Central memory CD4-positive, alpha-beta T cell (primary cell): ENCODE results near the gene UNC79.

Source experiments
- DNase-seq: peaks from one replicate; pipeline ENCODE4 v3.0.0; 2022

UNC79 gene

DNA sequence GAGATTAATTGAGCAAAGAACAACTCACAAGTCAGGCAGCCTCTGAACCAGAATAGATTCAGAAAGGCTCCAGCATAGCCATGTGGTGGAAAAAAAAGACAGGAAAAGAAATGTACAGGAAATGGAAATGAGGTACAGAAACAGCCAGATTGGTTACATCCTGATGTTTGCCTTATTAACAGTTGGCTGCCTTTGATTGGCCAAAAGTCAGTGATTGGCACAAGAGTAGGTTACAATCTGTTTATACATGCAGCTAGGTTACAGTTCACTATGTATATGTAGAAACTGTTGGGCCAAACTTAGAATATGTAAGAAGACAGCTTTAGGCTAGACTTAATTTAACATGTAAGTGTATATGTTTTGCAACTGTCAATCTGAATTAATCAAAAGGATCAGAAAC, 118.9 kb downstream of the UNC79 start:
- DNase-seq, result no peak

DNA sequence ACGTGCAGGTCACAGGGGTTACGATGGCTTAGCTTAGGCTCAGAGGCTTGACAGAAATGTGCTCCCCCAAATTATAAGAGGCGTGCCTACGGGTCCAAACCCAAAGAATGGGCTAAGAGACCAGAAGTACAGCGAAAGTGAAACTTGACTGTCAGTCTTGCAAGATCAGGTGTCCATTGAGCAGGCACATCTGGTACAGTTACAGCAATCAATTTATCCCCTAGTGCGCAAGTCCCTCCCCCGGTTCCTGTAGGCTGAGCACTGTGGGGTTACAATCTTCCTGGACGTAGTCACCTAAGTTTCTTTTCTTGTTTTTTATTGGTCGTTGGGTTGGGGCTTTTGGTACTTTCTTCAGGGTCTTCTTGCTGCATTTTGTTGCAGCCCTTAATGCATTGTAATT, 134.2 kb downstream of the UNC79 start:
- no peak for DNase-seq

DNA sequence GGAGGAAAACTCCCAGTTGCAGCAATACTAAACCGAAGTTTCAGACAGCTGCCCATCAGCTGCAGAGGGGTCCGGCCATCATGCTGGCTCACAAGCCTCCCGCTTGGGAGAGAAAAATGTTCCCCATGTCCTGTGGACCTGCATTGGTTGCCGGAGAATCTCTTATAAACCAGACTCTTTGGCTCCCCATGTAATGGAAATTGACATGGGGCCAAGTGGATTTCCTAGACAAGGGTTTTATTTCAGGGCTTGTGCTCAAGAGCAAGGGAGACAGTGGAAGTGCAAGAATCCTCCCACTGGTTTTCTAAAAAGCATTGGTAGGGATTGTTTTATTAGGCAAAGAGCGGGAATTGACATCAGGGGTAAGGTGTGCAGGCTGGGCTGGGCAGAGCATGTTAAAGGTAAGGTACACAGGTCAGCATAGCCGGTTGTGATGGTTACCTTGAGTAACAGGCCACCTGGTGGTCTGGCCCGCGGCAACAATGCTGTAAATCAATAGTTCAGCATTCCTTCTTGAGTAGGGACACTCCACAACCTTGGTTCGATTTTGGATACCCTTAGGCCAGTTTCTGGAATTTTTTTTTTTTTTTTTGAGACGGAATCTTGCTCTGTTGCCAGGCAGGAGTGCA, 135.4 kb downstream of the UNC79 start:
- DNase-seq, result no peak

DNA sequence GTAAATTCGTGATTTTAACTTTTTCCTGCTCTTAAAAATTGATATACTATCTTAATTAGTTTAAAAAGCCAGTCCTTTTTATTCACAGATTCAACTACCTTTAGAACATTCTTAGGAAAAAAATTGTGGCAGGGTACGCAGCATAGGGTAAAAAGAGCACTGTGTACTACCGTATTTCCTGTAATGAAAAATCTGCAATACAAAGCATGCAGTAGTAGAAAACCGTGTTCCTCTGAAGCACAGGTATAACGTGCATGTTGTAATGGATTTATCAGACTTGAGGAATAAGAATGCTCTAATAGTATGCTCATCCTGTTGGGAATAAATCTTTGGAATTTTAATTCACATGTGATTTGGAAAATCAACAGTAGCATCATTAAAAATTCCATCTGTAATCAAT, 140.5 kb downstream of the UNC79 start:
- no peak for DNase-seq

DNA sequence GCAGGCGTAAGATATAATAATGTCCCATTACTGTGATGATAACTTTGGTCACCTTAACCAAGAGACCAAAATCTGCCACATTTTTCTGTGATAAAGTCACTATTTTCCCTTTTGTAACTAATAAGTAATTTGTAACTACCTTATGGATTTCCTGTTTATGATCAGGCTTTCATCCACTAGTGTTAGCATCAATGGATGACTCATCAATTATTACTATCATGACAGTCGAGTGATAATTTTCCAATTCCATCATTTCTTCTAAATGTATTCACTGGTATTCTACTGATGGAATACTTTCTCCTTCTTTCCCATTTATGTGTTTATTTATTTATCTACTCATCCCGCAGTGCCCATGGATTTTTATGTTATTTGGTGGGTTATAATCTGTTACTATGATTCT, 148.4 kb downstream of the UNC79 start:
- DNase-seq, result no peak

DNA sequence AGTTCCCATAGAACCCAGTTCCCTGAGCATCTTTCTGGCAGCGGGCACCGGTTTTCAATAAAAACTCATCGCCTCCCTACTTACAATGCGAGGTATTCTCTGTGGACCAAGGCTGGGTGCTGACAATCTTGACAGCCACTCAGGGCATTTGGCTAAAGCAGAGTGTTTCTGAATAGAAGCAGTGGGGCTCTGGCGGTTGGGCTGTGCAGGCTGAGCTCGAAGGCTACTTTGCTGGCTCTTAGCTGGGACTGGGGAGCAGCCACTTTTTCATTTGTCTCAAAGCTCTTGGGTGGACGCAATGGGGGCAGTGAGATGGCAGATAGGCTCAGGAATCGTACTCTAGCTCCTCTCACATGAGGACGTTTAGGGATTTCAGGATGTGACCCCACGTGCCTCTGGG, 151.8 kb downstream of the UNC79 start:
- no peak for DNase-seq

DNA sequence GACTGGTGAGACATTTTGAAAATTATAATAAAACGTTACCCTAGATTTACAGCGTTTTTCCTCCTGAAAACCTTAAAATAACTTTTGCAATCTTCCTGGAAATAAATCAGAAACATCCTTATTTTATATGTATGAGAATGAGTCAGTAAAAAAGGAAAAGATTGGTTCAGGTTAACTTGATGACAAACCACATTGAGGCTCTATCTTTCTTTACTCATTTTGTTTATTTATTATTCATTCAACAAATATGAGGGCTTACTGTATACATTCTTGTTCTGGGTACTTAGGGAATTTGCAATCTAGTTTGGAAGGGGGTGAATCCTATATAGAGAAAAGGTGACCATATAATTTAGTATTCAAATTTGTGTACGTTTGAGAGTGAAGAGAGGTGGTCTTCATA, 156.6 kb downstream of the UNC79 start:
- no peak for DNase-seq

DNA sequence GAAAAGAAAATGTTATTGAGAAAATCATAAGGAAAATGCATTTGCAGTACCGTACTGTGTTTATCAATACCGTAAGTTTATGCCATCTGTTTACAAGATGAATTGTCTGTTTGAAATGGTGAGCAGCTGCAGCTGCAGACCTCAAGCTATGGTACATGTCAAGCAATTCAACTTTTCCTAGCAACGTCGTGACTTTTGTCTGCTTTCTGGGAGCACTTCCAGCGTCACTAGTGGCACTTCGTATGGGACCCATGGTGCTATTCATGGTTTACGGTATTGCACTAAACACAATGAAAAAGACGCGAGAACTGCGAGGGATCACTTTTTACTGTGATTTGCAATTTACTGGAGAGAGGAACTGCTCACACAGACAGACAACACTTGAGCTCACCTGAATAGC, 160.8 kb downstream of the UNC79 start:
- DNase-seq, result no peak

DNA sequence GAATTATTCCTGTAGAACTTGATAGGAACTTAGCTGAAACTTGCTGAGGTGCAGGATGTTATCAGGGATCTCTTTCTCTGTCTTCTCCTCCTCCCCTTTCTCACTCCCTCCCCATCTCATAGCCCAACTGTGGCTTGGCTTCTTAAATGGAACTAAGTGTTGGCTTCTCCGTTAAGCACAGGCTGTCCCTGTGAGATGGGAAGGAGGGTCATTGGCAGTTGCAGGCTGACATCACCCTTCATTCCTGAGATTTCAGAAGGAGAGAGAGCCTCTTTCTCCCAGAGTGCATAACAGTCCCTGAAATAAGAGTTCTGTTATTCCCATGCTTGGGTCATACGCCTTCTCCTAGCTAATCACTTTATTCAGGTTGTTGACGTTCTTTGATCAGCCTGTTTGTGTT, 162.0 kb downstream of the UNC79 start:
- DNase-seq, result no peak

DNA sequence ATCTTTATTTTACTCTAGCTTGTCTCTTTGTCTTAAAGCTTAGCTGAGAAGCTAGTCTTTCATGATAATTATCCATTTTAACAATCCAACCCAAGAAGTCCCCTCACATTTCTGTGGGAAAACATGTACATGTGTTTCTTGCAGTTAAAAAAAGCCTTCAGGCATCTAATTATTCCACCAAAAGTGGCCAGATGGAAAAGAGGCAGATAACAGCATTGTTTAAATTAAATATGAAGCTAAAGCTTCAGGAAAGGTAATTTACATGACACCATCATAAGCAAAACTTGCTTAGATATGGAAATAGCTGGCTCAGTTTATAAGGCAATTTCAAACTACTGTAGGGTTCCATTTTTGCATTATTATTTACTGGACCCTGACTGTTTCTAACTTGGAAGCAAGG, 175.4 kb downstream of the UNC79 start:
- DNase-seq, result no peak

DNA sequence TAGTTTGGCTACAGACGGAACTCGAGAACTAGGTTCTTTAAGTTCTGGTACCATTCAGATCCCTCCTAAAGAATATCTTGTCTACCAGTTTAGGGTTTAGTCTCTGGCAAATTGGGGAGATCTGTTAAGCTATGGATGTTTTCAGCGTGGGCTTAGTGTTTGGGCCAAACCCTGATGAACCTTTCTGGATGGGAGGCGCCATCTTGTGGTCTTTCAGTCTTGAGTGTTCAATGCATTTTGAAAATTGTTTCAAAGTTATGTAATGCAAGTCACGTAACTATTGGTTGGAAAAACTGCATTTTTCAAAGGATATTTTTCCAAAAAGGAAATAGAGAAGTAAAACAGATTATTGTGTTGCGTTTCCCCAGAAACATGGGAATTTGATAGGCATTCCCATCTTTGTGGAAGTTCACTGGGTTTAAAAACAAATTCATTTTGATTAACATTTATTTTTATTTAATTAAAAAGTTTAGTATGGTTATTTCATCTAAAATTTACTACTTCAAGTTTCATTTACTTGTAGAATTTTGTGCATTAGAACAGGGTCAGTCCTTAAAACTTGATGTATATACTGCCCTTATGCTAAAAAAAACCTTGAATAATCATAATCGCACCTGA, 188.5 kb downstream of the UNC79 start:
- no peak for DNase-seq

DNA sequence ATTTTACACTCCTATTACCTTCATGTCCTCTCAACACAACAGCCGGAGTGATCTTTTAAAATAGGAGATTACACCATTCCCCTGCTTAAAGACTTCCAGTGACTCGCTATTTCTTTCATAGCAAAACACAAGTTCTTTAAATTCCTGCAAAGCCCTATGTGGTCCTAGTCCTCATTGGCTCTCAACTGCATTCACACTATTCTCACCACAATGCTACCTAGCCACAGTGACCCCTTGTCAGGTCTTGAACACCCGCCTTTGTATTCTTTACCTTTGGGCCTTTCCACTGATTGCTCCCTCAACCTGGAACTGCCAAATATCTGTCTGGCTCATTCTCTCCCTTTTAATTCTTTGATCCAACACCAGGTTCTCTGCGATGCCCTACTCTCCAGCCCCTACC, 197.3 kb downstream of the UNC79 start:
- DNase-seq, result no peak

DNA sequence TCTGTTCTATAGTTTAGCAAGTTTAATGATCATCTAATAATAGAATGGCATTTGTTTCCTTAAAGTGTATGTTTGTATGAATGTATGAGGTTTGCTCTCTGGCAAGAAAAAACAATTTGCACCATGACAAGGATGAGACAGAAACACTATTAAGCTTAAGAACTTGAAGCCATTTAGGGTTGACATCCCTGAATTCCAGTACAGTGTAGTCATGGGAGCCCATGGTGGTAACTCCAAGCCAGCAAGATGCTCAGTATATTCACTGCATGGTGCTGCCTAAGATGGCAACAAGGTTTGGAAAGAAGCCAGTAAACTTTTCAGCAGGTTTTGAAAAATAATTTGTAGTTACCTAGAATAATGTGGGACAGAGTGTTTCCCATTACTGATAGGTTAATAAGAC, 198.9 kb downstream of the UNC79 start:
- no peak for DNase-seq

DNA sequence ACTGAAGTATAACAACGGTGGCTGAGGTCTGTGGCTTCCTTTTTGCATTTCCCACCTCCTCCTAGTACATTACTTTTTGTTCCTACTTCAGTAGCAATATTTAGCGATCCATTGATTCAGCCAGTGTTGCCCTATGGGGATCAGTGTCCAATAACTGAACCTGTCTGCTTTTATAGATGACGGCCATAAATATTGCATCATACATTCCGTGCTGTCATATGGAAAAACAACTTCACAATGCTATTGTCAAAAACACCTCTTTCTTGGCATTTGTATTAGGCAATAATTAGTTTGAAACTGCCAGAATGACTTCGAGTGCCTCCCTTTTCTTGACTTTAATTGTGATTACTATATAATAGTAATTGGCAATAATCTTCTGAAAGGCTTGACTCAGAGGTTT, 208.1 kb downstream of the UNC79 start:
- DNase-seq, result no peak

DNA sequence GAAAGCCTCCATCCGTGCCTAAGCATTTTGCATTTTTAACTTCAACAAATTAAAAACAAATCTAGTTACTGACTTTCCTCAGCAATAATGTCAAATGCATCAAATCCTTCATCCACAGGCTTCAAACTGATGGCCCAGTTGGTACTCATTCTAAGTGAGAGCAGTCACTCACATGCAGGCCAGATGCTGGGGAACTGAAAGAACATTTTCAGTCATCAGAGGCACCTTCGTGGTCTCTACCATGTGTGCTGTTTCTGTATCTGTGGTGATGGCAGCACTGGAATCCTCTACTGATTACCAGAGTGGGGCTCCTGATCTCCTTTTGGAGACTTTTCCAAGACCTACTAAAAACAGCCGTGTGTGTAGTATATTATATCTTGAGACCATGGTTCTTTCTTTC, 212.4 kb downstream of the UNC79 start:
- no peak for DNase-seq

DNA sequence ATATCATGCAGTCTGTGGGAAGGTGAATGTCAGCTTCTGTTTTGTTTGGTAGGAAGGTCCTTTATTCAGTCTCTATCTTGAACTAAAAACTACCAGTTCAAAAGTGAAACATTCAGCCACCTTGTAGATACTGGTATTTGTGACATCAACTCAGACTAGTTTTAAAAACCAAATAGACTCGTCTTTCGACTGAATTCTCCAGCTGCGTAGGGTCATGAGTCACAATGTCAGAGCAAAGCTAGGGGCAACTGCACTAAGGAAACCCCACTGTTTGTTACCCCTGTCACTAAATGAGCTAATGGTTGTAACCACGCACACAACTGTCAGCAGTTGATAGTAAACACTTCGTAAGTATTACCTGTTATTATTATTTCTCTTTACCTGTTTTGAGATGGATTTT, 212.9 kb downstream of the UNC79 start:
- no peak for DNase-seq

DNA sequence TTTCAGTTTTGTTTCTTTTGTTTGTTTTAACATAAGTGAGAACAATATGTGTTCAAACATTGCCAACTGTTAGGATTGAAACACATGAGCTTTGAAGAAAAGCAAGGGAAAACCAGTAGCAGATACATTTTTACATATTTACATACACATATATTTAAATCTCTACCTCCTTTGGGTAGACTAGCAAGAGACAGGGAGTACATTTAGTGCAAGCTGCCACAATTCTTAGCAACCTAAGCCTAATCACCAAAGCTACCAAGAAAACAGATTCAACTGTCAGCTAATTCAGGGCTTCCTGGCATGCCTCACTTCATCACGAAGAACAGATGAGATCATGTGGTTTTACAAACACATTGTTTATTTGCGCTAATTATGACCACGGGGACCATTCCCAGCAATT, 214.5 kb downstream of the UNC79 start:
- DNase-seq, result no peak

DNA sequence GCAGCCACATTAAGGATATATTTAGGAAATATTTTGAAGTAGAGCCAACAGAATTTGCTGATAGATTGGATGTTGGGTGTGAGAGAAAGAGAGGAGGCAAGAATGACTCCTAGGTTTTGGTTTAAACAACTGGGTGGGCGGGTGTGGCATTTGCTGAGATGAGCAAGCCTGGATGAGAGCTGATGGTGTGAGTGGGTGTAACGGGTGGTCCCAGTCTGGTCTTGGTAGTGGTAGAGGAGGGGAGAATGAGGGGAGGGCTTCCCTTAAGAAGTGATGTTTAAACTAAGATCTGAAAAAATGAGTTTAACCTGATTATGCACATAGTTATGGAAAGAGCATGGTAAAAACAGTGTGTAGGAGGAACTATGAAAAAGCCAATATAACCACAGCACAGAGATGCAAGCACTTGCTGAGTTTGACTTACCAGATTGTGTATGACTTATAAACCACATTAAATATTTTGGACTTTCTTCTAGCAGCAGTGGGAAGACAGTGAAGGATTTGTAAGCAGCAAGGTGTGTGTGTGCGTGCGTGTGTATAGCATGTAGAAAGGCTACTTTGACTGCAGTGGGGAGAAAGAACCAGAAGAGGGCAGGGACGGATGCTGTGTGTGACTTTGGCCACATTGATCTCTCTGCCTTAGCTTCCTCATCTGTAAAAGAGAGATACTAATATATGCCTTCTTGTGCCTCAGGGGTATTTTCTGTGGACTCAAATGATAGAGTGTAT, 217.9 kb downstream of the UNC79 start:
- no peak for DNase-seq

DNA sequence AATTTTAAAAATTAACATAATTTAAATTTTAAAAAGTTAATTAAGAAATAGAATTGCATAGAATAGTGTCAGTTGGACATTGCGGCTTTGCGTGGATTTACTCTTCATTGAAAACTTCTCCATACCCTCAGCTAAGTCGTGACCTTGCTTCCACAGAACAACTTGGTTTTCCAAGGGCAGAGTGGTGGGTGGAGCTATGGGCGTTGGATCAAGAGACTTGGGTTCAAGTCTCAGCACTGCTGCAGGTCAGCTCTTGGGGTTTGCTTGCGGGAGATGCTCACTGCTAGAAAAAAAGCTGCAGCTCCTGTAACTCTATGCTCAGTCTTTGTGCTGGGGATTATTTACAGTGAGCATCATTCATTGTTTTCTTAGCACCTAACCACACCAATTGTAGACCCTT, 223.9 kb downstream of the UNC79 start:
- no peak for DNase-seq

DNA sequence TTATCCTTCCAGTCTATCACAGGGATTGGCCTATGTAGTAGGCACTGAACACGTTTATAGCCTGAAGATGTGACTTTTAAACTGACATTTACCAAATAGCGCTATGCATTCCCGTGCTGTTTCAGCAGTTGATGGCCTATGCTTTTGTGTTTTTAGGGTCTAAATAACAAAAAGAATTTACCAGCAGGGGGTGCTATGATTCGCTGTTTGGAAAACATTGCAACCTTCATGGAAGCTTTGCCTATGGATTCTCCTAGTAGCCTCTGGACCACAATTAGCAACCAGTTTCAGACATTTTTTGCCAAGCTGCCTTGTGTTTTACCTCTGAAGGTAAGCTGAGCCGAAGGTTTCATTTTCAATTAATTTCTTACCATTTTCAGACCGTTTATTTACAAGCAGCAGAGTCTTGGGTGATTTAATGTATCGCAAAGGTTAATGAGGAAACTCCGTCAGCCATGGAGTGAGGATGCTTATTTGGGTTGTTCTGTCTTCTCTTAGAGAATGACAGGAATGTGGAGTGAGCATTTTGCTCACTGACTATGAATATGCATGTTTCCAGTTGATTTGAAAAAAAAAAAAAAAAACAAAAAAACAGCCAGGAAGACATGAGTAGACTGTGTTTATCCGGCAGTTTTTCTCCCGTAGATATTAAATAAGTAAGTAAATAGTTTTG, 224.5 kb downstream of the UNC79 start:
- no peak for DNase-seq

DNA sequence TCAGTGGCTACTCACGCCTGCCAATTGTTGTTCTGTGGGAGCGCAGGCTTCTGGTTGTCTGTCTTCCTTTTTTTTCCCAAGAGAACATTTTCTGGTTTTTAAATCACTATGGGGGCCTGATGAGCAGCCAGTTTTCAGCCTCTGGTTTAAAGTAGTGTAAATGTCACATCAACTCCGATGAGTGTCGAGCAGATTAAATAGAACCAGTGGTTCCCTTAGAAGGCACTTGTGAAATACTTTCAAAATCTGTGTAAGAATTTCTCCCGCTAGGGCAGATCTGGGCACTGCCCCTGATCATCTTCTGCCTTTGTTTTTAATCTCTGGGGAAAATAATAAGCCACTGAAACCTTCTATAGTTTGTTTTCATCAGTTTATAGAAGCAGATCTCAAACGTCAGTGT, 227.1 kb downstream of the UNC79 start:
- DNase-seq, result no peak

DNA sequence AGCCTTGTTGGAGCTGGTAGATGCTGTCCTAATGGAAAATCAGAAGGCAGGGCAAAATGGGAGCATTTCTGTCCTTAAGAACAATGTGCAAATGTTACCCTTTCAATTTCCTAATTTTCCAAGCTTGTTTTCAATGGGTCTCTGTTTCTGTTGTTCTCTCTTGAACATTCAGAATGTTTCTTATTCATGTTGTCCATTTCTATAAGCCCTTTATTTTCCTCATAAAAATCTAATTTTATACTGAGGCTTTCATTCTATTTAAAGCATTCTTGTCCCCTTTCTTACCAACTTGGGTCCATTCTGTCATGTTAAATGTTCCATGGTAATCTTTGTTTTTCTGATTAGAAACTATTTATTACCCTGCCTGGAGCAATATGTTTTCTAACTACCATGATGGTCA, 232.6 kb downstream of the UNC79 start:
- DNase-seq, result no peak

DNA sequence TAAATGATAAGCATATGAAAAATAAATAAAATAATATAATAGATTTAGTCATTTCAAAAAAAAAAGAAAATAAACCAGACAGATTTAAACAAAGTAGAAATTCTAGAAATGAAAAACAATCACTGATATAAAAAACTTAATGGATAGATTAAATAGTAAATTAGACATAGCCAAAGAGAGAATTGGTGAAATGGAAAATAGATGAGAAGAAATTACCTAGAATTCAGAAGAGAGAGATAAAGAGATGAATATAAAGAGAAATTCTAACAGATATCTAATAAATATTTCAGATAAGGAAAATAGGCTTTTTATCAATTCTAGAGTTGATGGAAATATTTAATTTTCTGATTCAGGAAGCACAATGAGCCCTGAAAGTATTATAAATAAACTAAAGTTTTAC, 234.4 kb downstream of the UNC79 start:
- no peak for DNase-seq

DNA sequence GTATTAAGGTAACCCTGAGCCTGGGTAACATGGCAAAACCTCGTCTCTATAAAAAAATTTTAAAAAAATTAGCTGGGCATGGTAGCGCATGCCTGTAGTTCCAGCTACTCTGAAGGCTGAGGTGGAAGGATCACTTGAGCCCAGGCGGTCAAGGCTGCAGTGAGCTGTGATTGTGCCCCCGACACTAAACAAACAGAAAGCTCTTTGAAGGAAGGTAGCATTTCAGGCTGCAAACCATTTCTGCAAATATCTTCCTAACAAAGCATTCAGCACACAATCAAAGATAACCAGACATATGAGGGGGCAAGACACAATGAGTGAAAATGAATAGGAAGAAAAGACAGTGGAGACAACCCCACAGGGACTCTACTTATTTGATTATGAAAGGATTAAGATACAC, 238.9 kb downstream of the UNC79 start:
- DNase-seq, result no peak
